A673 (cell line): Measurements from ENCODE around the gene EIF3K. TPM values are rescaled to one million over a fixed set of nuclear protein-coding genes. Genes with fewer than 3 reads are reported as not detected.

Experiments used
- BruUV-seq: library from RNA; stranded (reverse); fragments of 400-500 nt; replicated peaks from 2 replicates; lab custom pipeline; 2021; lab: Mats Ljungman, UMichigan
- CTCF ChIA-PET: fragments of 300-600 bp; sonication (Branson Sonifier 250); formaldehyde crosslinking; loops from one replicate; lab custom pipeline; 2022; ENCODE audit warnings: antibody characterized with exemption; lab: Charles Lee
- POLR2A ChIA-PET: fragments of 300-600 bp; sonication (Branson Sonifier 250); formaldehyde crosslinking; loops from one replicate; lab custom pipeline; 2022; ENCODE audit warnings: antibody characterized with exemption; ENCODE audit not compliant: low non-redundant PET; lab: Charles Lee
- DNase-seq: peaks from one replicate; pipeline ENCODE4 v3.0.0-alpha.2; 2015; ENCODE audit warnings: low spot score
- H3K27ac ChIP-seq: fragments of 200-600 bp; sonication (generic); 2 replicates; pipeline ENCODE4 v1.5.1; 2016; ENCODE audit warnings: mixed run types, low read depth, mild to moderate bottlenecking, mixed read lengths, antibody characterized with exemption, low read length; ENCODE audit not compliant: poor library complexity, severe bottlenecking
- H3K27me3 ChIP-seq: fragments of 200-600 bp; sonication (generic); replicated peaks from 2 replicates; pipeline ENCODE4 v1.6.1; 2017; ENCODE audit warnings: mixed run types, low read depth, mild to moderate bottlenecking, mixed read lengths, antibody characterized with exemption, low read length; ENCODE audit not compliant: insufficient read depth, poor library complexity
- H3K36me3 ChIP-seq: fragments of 200-600 bp; sonication (generic); 2 replicates; pipeline ENCODE4 v1.6.1; 2016; ENCODE audit warnings: mixed run types, mild to moderate bottlenecking, mixed read lengths, antibody characterized with exemption, low read length; ENCODE audit not compliant: insufficient read depth, poor library complexity, severe bottlenecking
- H3K4me1 ChIP-seq: fragments of 200-600 bp; sonication (generic); 2 replicates; pipeline ENCODE4 v1.6.1; 2017; ENCODE audit warnings: mixed run types, mild to moderate bottlenecking, mixed read lengths, antibody characterized with exemption, low read length; ENCODE audit not compliant: insufficient read depth, poor library complexity, severe bottlenecking
- H3K4me3 ChIP-seq: fragments of 200-600 bp; sonication (generic); 2 replicates; pipeline ENCODE4 v1.5.1; 2016; ENCODE audit warnings: low read depth, mixed run types, mild to moderate bottlenecking, mixed read lengths, low read length; ENCODE audit not compliant: poor library complexity, severe bottlenecking
- H3K9me3 ChIP-seq: fragments of 200-600 bp; sonication (generic); 2 replicates; pipeline ENCODE4 v1.6.1; 2016; ENCODE audit warnings: mixed run types, low read depth, mild to moderate bottlenecking, mixed read lengths, antibody characterized with exemption, low read length; ENCODE audit not compliant: poor library complexity, severe bottlenecking
- EZH2 ChIP-seq: fragments of 200-600 bp; sonication (generic); IDR thresholded peaks from 2 replicates; pipeline ENCODE4 v1.6.1; 2017; ENCODE audit warnings: borderline replicate concordance, low read depth, mild to moderate bottlenecking, mixed read lengths, antibody characterized with exemption, low read length; ENCODE audit not compliant: poor library complexity, severe bottlenecking
- intact Hi-C: fragments of 100-400 bp; cut with micrococcal nuclease; formaldehyde crosslinking; loops from one replicate; pipeline ENCODE4 v1.10.0; 2022; ENCODE audit not compliant: unreplicated experiment
- total RNA-seq: library from RNA; stranded (reverse); gene quantifications from 2 replicates; pipeline ENCODE4 v1.2.3, GENCODE V29; 2021
- TF ChIP-seq, protein P1 (sequence below): fragments of 300-800, 200-600 bp; sonication (generic); conservative IDR thresholded peaks from 2 replicates; pipeline ENCODE4 v1.5.1; 2017; ENCODE audit warnings: low read depth, mild to moderate bottlenecking, antibody characterized with exemption, low read length, moderate library complexity, mixed read lengths

EIF3K gene
- total RNA-seq, 1 experiment from 2014 or later = 316 TPM

- Histone ChIP-seq H3K4me3 (no peak overlapping the region), H3K36me3 (peaks cover 9% of the 10 kb centered on the region), H3K27me3 (no peaks in the 10 kb centered on the region), H3K9me3 (no peaks in the 10 kb centered on the region), H3K4me1 (no peaks in the 10 kb centered on the region), H3K27ac (no peak overlapping the region)
- ChIA-PET POLR2A (no interaction called here), CTCF (interaction anchor here (0.6 kb wide), 1 partner anchor 36 kb away, joined by 3 read pairs; no protein-coding TSS in a partner anchor)
- DNase-seq = no peak
- intact Hi-C loops = loop anchor here (10.0 kb wide), 1 partner anchor 124 kb away; no protein-coding TSS in a partner anchor
- TF ChIP-seq, protein P1, sequence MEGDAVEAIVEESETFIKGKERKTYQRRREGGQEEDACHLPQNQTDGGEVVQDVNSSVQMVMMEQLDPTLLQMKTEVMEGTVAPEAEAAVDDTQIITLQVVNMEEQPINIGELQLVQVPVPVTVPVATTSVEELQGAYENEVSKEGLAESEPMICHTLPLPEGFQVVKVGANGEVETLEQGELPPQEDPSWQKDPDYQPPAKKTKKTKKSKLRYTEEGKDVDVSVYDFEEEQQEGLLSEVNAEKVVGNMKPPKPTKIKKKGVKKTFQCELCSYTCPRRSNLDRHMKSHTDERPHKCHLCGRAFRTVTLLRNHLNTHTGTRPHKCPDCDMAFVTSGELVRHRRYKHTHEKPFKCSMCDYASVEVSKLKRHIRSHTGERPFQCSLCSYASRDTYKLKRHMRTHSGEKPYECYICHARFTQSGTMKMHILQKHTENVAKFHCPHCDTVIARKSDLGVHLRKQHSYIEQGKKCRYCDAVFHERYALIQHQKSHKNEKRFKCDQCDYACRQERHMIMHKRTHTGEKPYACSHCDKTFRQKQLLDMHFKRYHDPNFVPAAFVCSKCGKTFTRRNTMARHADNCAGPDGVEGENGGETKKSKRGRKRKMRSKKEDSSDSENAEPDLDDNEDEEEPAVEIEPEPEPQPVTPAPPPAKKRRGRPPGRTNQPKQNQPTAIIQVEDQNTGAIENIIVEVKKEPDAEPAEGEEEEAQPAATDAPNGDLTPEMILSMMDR = no peak
- no peak for TF ChIP-seq EZH2
- no TSS peak for BruUV-seq
These were observed 19.5 kb downstream of the EIF3K start for GRCh38 chr19:38638461-38638860.

DNA sequence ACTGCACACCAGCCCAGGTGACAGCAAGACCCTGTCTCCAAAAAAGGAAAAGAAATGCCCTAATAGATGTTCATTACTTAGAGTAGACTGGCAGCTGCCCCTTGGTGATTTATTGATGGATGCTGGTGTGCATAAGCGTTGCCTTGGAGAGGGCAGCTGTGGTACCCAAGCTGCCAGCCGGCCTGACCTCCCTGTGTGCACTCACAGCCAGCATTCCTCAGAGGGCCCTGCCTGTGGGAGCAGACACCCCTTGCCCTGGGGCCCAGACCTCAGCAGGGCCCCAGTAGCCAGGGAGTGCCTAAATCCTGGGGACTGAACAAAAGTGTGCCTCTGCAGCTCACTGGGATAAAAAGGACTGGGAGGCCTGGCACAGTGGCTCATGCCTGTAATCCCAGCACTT lies 20.7 kb downstream of the EIF3K start:
- peaks cover 9% of the 10 kb centered on the region for H3K36me3 ChIP-seq
- no peak overlapping the region for H3K27ac ChIP-seq
- no peaks in the 10 kb centered on the region for H3K27me3 ChIP-seq
- ChIA-PET POLR2A (interaction anchor here (0.7 kb wide), 1 partner anchor 50 kb away, joined by 3 read pairs; no protein-coding TSS in a partner anchor), CTCF (no interaction called here)
- no TSS peak for BruUV-seq
- no peak for DNase-seq
- no peak overlapping the region for H3K4me3 ChIP-seq
- TF ChIP-seq, protein P1 = no peak
- no peak for TF ChIP-seq EZH2
- intact Hi-C loops = loop anchor here (10.0 kb wide), 1 partner anchor 125 kb away; no protein-coding TSS in a partner anchor
- no peaks in the 10 kb centered on the region for H3K4me1 ChIP-seq
- H3K9me3 ChIP-seq = no peaks in the 10 kb centered on the region

- no peaks in the 10 kb centered on the region for H3K9me3 ChIP-seq
- no peaks in the 10 kb centered on the region for H3K27me3 ChIP-seq
- no peaks in the 10 kb centered on the region for H3K4me1 ChIP-seq
- H3K4me3 ChIP-seq = no peak overlapping the region
- no TSS peak for BruUV-seq
- no peak overlapping the region for H3K27ac ChIP-seq
- CTCF ChIA-PET = no interaction called here
- no peak for DNase-seq
- TF ChIP-seq, protein P1 = no peak
- no peak for TF ChIP-seq EZH2
- intact Hi-C loops = no loop called here
- H3K36me3 ChIP-seq = peaks cover 5% of the 10 kb centered on the region
- POLR2A ChIA-PET = no interaction called here
These were observed 21.4 kb downstream of the EIF3K start for GRCh38 chr19:38640368-38640767.
